OCI-LY1 (cell line): ENCODE results near the gene IDI1.

Experiments
- H2AFZ ChIP-seq: fragments of 200-600 bp; sonication (generic), shearing (Covaris generic); 2 replicates; pipeline ENCODE4 v1.6.0; 2014; ENCODE audit warnings: antibody characterized with exemption, mild to moderate bottlenecking, low read length
- H3F3A ChIP-seq: fragments of 200-600 bp; sonication (generic), shearing (Covaris generic); 2 replicates; pipeline ENCODE4 v1.6.0; 2014; ENCODE audit warnings: mild to moderate bottlenecking, antibody characterized with exemption, low read length, moderate library complexity; ENCODE audit not compliant: insufficient read depth
- H3K27ac ChIP-seq: fragments of 200-600 bp; sonication (generic); 2 replicates; pipeline ENCODE4 v1.5.1; 2014; ENCODE audit warnings: low read length, mixed run types, mild to moderate bottlenecking, low read depth; ENCODE audit not compliant: poor library complexity, severe bottlenecking
- H3K27me3 ChIP-seq: fragments of 200-600 bp; sonication (generic); 2 replicates; pipeline ENCODE4 v1.6.0; 2014; ENCODE audit warnings: antibody characterized with exemption, mild to moderate bottlenecking, low read length, moderate library complexity; ENCODE audit not compliant: insufficient read depth
- H3K36me3 ChIP-seq: fragments of 200-600 bp; sonication (generic); 2 replicates; pipeline ENCODE4 v1.6.1; 2014; ENCODE audit warnings: mild to moderate bottlenecking, antibody characterized with exemption, low read length, moderate library complexity, mixed read lengths; ENCODE audit not compliant: insufficient read depth
- H3K4me1 ChIP-seq: fragments of 200-600 bp; sonication (generic); 2 replicates; pipeline ENCODE4 v1.5.1; 2014; ENCODE audit warnings: mild to moderate bottlenecking, low read length, moderate library complexity; ENCODE audit not compliant: insufficient read depth, severe bottlenecking
- H3K4me2 ChIP-seq: fragments of 200-600 bp; sonication (generic), shearing (Covaris generic); 2 replicates; pipeline ENCODE4 v1.6.1; 2014; ENCODE audit warnings: low read length
- H3K4me3 ChIP-seq: fragments of 200-600 bp; sonication (generic); 2 replicates; pipeline ENCODE4 v1.5.1; 2014; ENCODE audit warnings: low read length, low read depth, mild to moderate bottlenecking, mixed read lengths; ENCODE audit not compliant: poor library complexity, severe bottlenecking
- H3K79me2 ChIP-seq: fragments of 200-600 bp; shearing (Covaris generic); 2 replicates; pipeline ENCODE4 v1.6.1; 2016; ENCODE audit warnings: mixed run types, low read length, mixed read lengths; ENCODE audit not compliant: insufficient read depth
- H3K9ac ChIP-seq: fragments of 200-600 bp; sonication (generic), shearing (Covaris generic); 2 replicates; pipeline ENCODE4 v1.6.1; 2014; ENCODE audit warnings: mild to moderate bottlenecking, low read length, mixed read lengths
- H3K9me2 ChIP-seq: fragments of 200-600 bp; sonication (generic), shearing (Covaris generic); 2 replicates; pipeline ENCODE4 v1.6.1; 2014; ENCODE audit warnings: low read depth, mild to moderate bottlenecking, low read length, mixed read lengths
- H3K9me3 ChIP-seq: fragments of 200-600 bp; shearing (Covaris generic); 2 replicates; pipeline ENCODE4 v1.6.1; 2014; ENCODE audit warnings: low read length, mixed read lengths
- H4K20me1 ChIP-seq: fragments of 200-600 bp; sonication (generic), shearing (Covaris generic); 2 replicates; pipeline ENCODE4 v1.6.0; 2016; ENCODE audit warnings: mild to moderate bottlenecking, low read length; ENCODE audit not compliant: insufficient read depth
- CTCF ChIP-seq: fragments of 200-600 bp; sonication (generic), shearing (Covaris generic); IDR thresholded peaks from 2 replicates; pipeline ENCODE4 v1.5.1; 2017; ENCODE audit warnings: mild to moderate bottlenecking, antibody characterized with exemption, low read length, moderate library complexity, mixed read lengths
- EZH2 ChIP-seq: fragments of 200-600 bp; sonication (generic), shearing (Covaris generic); IDR thresholded peaks from 2 replicates; pipeline ENCODE4 v1.8.0; 2017; ENCODE audit warnings: borderline replicate concordance, mixed run types, mild to moderate bottlenecking, antibody characterized with exemption, low read length, moderate library complexity, mixed read lengths

IDI1 gene

GRCh38 chr10:990808-991207, 58.1 kb downstream of the IDI1 start:
- no peaks in the 10 kb centered on the region for H3K9me2 ChIP-seq
- H3K4me2 ChIP-seq = no peak overlapping the region
- no peaks in the 10 kb centered on the region for H3K27me3 ChIP-seq
- H3K4me1 ChIP-seq = peaks cover 33% of the 10 kb centered on the region
- H3K4me3 ChIP-seq = no peak overlapping the region
- H2AFZ ChIP-seq = no peak overlapping the region
- no peak overlapping the region for H3K9ac ChIP-seq
- peaks cover 47% of the 10 kb centered on the region for H3K79me2 ChIP-seq
- H4K20me1 ChIP-seq = no peaks in the 10 kb centered on the region
- TF ChIP-seq EZH2 (no peak), CTCF (no peak)
- H3F3A ChIP-seq = no peaks in the 10 kb centered on the region
- no peaks in the 10 kb centered on the region for H3K9me3 ChIP-seq
- no peak overlapping the region for H3K27ac ChIP-seq
- peaks cover 56% of the 10 kb centered on the region for H3K36me3 ChIP-seq
